Naive thymus-derived CD4-positive, alpha-beta T cell (primary cell): ENCODE data around the gene YIPF3. TPM values are rescaled to one million over a fixed set of nuclear protein-coding genes. Genes with fewer than 3 reads are reported as not detected.

Experiments
- ATAC-seq: fragments of 150-1000 bp; cut with Tn5 transposase; 2 replicates; pipeline ENCODE4 v1.10.0; 2021; ENCODE audit warnings: mild to moderate bottlenecking, moderate library complexity
- CTCF ChIA-PET: fragments of 350-600 bp; sonication (Branson Sonifier 250); formaldehyde crosslinking; loops from one replicate; lab custom pipeline; 2021; ENCODE audit warnings: antibody characterized with exemption; lab: Charles Lee
- POLR2A ChIA-PET: fragments of 350-600 bp; sonication (Branson Sonifier 250); formaldehyde crosslinking; loops from one replicate; lab custom pipeline; 2021; ENCODE audit warnings: antibody characterized with exemption, inconsistent platforms; lab: Charles Lee
- DNase-seq, 9 donors: peaks; one replicate each; pipeline versions ENCODE4 v3.0.0 to v3.0.0-alpha.2; 2020 to 2022; ENCODE audit warnings: mixed read lengths in 1 of 9
- H3K27ac ChIP-seq: one replicate; pipeline ENCODE4 v1.7.0; 2013; ENCODE audit warnings: mild to moderate bottlenecking, low read depth, low read length, moderate library complexity
- H3K27me3 ChIP-seq, 2 donors: one replicate each; pipeline ENCODE4 v1.7.0; 2013; ENCODE audit warnings: low read length in 2 of 2, mild to moderate bottlenecking in 2 of 2, moderate library complexity in 2 of 2; ENCODE audit not compliant: control insufficient read depth in 2 of 2, insufficient read depth in 2 of 2
- H3K36me3 ChIP-seq, 3 experiments: 1 replicate in 2 of 3; 2 replicates in 1 of 3; pipeline ENCODE4 v1.7.0; 2013; ENCODE audit warnings: low read length in 3 of 3, mild to moderate bottlenecking in 3 of 3, moderate library complexity in 1 of 3; ENCODE audit not compliant: insufficient read depth in 3 of 3, control insufficient read depth in 2 of 3
- H3K4me1 ChIP-seq, 2 donors: one replicate each; pipeline ENCODE4 v1.7.0; 2013; ENCODE audit warnings: low read length in 2 of 2, mild to moderate bottlenecking in 2 of 2, moderate library complexity in 1 of 2; ENCODE audit not compliant: control insufficient read depth in 2 of 2, insufficient read depth in 2 of 2
- H3K4me3 ChIP-seq: 2 replicates; pipeline ENCODE4 v1.7.0; 2013; ENCODE audit warnings: mild to moderate bottlenecking, low read length
- H3K9me3 ChIP-seq, 3 experiments: 1 replicate in 2 of 3; 2 replicates in 1 of 3; pipeline ENCODE4 v1.7.0; 2013; ENCODE audit warnings: low read length in 3 of 3; ENCODE audit not compliant: control insufficient read depth in 2 of 3
- H3K27ac Mint-ChIP-seq, 9 donors: one replicate each; pipeline ENCODE4 v1.8.0; 2020 to 2022; ENCODE audit warnings: mixed read lengths in 9 of 9, mild to moderate bottlenecking in 8 of 9, moderate library complexity in 5 of 9, inconsistent platforms in 2 of 9
- H3K27me3 Mint-ChIP-seq, 5 donors: one replicate each; pipeline ENCODE4 v1.8.0; 2021 to 2022; ENCODE audit warnings: mixed read lengths in 5 of 5, mild to moderate bottlenecking in 1 of 5
- H3K36me3 Mint-ChIP-seq, 5 donors: one replicate each; pipeline ENCODE4 v1.8.0; 2020 to 2022; ENCODE audit warnings: mixed read lengths in 5 of 5, mild to moderate bottlenecking in 3 of 5, inconsistent platforms in 1 of 5
- H3K4me1 Mint-ChIP-seq, 7 donors: one replicate each; pipeline ENCODE4 v1.8.0; 2020 to 2022; ENCODE audit warnings: mixed read lengths in 7 of 7, mild to moderate bottlenecking in 3 of 7, inconsistent platforms in 1 of 7
- H3K4me3 Mint-ChIP-seq, 10 donors: one replicate each; pipeline ENCODE4 v1.8.0; 2020 to 2022; ENCODE audit warnings: mild to moderate bottlenecking in 10 of 10, mixed read lengths in 10 of 10, moderate library complexity in 6 of 10, inconsistent platforms in 2 of 10
- H3K9me3 Mint-ChIP-seq, 11 donors: one replicate each; pipeline ENCODE4 v1.8.0; 2020 to 2022; ENCODE audit warnings: mixed read lengths in 11 of 11, mild to moderate bottlenecking in 4 of 11, inconsistent platforms in 1 of 11, moderate library complexity in 1 of 11
- intact Hi-C, 2 donors: fragments of 100-400 bp; cut with micrococcal nuclease; formaldehyde crosslinking; loops; one replicate each; pipeline ENCODE4 v1.15.1; 2023
- polyA plus RNA-seq, 2 donors: library from polyadenylated mRNA; unstranded; fragments of 300-500 nt; fragmentation: Illumina TruSeq; gene quantifications; one replicate each; pipeline ENCODE4 v1.2.3, GENCODE V29; 2021
- total RNA-seq, 6 experiments: library from RNA in 5 of 6; stranded (reverse) in 5 of 6; gene quantifications; 1 replicate in 5 of 6; 2 replicates in 1 of 6; pipeline ENCODE4 v1.2.3 and lab custom pipeline; 2021 to 2026

The YIPF3 gene
- total and polyA plus RNA-seq, 7 experiments from 2014 or later, result 54.4 to 75.9 (median 68.3) TPM

DNA sequence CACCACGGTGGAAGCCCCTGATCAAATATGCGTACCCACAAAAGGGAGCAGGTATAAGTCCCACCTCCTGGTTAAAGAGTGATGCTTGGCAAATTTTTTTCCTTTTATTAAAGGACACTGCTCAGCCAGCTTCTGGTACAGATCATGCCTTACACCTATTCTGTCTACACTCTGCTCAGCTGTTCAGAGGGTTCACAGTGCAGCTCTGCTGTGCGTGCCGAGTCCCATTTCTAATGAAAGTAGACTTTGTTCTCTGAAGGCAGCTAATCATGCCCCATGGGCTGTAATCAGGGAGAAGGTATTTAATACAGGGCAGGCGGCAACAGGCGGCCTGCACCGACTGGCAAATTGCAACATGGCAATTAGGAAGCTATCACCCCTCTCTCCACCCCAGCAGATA, 22.9 kb downstream of the YIPF3 start:
- intact Hi-C loops, result no loop called here
- H3K4me1 Mint-ChIP-seq, result peaks cover 15 to 46% (median 35%) of the 10 kb centered on the region in 7 donors
- Histone ChIP-seq H3K27me3 (no peaks in the 10 kb centered on the region), H3K4me1 (peaks cover 12 to 15% of the 10 kb centered on the region in 2 donors), H3K36me3 (peaks cover 0 to 34% (median 0%) of the 10 kb centered on the region in 3 experiments), H3K27ac (peak overlapping the region; percentile 3), H3K4me3 (no peak overlapping the region), H3K9me3 (no peaks in the 10 kb centered on the region)
- H3K36me3 Mint-ChIP-seq, result peaks cover 0 to 9% (median 0%) of the 10 kb centered on the region in 5 donors
- H3K9me3 Mint-ChIP-seq, result no peaks in the 10 kb centered on the region
- DNase-seq (no peak), ATAC-seq (no peak)
- POLR2A ChIA-PET, result interaction anchor here (0.8 to 1.5 kb wide), 2 partner anchors 17 to 66 kb away, joined by 3 read pairs; partner anchors contain the start of gene ABCC10
- no peaks in the 10 kb centered on the region for H3K27me3 Mint-ChIP-seq
- H3K4me3 Mint-ChIP-seq, result peak overlapping the region in 5 of 10 donors; percentile 17 to 47 (median 22)
- H3K27ac Mint-ChIP-seq, result peak overlapping the region in 7 of 9 donors; percentile 21 to 89 (median 45)
- CTCF ChIA-PET, result interaction anchor here (1.2 to 1.7 kb wide), 2 partner anchors 14 to 29 kb away, joined by 3 to 4 read pairs; no protein-coding TSS in a partner anchor

GRCh38 chr6:43493230-43493629, 23.5 kb downstream of the YIPF3 start:
- Mint-ChIP-seq H3K36me3 (peaks cover 0 to 8% (median 0%) of the 10 kb centered on the region in 5 donors), H3K9me3 (no peaks in the 10 kb centered on the region), H3K4me1 (peaks cover 15 to 46% (median 35%) of the 10 kb centered on the region in 7 donors), H3K27ac (peak overlapping the region in 4 of 9 donors; percentile 39 to 89 (median 48)), H3K27me3 (no peaks in the 10 kb centered on the region), H3K4me3 (peak overlapping the region in 1 of 10 donors; percentile 15)
- DNase-seq, result no peak
- H3K4me3 ChIP-seq, result no peak overlapping the region
- intact Hi-C loops, result no loop called here
- peaks cover 0 to 28% (median 0%) of the 10 kb centered on the region in 3 experiments for H3K36me3 ChIP-seq
- no peaks in the 10 kb centered on the region for H3K27me3 ChIP-seq
- CTCF ChIA-PET, result interaction anchor here (0.6 to 1.7 kb wide), 4 partner anchors 13 to 233 kb away, joined by 3 read pairs; no protein-coding TSS in a partner anchor
- H3K4me1 ChIP-seq, result peaks cover 12 to 15% of the 10 kb centered on the region in 2 donors
- POLR2A ChIA-PET, result interaction anchor here (1.5 kb wide), 1 partner anchor 18 kb away, joined by 3 read pairs; no protein-coding TSS in a partner anchor
- H3K27ac ChIP-seq, result no peak overlapping the region
- ATAC-seq, result no peak
- no peaks in the 10 kb centered on the region for H3K9me3 ChIP-seq

DNA sequence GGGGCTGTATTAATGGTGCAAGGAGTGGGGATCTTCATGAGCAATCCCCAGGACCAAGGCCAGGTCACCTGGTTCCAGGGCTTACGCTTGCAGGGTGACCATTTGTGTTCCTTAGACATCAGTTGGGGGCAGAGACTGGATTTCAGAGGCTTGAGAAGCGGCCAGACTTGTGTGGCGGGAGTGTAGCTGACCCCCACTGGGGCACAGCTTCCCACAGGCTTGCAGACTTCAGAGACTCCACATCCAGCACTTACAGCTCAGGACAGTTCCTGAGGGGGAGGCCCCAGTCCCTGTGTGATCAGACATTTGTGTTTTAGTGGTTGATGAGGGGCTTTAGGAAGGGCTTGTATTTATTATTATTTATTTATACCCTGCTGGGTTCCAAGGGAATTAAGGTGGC, 24.1 kb downstream of the YIPF3 start:
- Mint-ChIP-seq H3K27me3 (no peaks in the 10 kb centered on the region), H3K4me3 (no peak overlapping the region), H3K4me1 (peaks cover 15 to 47% (median 35%) of the 10 kb centered on the region in 7 donors), H3K27ac (peak overlapping the region in 4 of 9 donors; percentile 11 to 89 (median 44)), H3K9me3 (no peaks in the 10 kb centered on the region), H3K36me3 (peaks cover 0 to 8% (median 0%) of the 10 kb centered on the region in 5 donors)
- no peak for DNase-seq
- H3K4me3 ChIP-seq, result no peak overlapping the region
- ChIA-PET POLR2A (interaction anchor here (0.6 kb wide), 1 partner anchor 198 kb away, joined by 4 read pairs; no protein-coding TSS in a partner anchor), CTCF (interaction anchor here (0.6 to 0.8 kb wide), 3 partner anchors 14 to 233 kb away, joined by 3 read pairs; no protein-coding TSS in a partner anchor)
- intact Hi-C loops, result no loop called here
- H3K9me3 ChIP-seq, result no peaks in the 10 kb centered on the region
- no peak overlapping the region for H3K27ac ChIP-seq
- H3K4me1 ChIP-seq, result peaks cover 12 to 15% of the 10 kb centered on the region in 2 donors
- ATAC-seq, result no peak
- H3K27me3 ChIP-seq, result no peaks in the 10 kb centered on the region
- peaks cover 0 to 23% (median 0%) of the 10 kb centered on the region in 3 experiments for H3K36me3 ChIP-seq

DNA sequence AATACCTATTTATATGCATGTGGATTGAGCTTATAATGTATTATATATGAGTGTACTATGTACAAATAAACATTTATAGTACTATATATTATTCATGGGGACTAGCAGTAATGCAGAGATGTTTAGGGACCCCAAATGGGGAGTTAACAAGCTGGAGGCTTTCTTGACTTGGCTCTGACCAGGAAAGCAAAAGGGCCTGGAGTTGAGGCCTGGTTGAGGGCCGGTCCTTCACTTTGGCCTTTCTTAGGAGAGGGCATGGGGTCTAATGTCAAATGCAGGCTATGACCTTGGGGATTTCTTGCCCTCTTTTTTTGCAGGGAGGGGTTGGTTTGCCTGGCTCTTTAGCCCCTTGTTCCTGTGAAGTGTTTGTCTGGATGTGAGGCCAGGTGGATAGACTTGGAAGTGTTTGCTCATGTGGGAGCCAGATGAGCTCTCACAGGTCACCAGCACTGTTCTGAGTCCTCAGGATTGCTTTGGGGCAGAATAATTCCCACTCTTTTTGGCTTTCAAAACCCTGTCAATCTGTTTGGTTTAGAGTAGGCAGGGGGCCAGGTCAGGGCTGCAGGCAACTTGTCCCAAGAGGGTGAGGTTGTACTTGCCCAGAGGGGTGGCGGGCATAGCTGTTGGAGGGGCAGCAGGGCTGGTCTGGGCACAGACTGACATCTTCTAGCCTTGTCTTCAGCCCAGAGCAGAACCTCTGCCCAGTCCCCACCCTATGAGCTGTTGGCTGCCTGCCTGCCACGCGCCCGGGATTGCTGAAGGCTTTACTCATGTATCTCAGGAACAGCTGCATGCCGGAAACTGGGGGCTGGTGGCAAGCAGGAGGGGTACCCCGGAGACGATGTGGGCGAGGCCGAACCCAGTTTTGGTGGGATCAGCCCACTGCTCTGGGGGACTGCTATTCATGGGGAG, 24.7 kb downstream of the YIPF3 start:
- Histone ChIP-seq H3K27me3 (no peaks in the 10 kb centered on the region), H3K4me1 (peaks cover 12 to 15% of the 10 kb centered on the region in 2 donors), H3K36me3 (peaks cover 0 to 16% (median 0%) of the 10 kb centered on the region in 3 experiments), H3K27ac (no peak overlapping the region), H3K4me3 (no peak overlapping the region), H3K9me3 (no peaks in the 10 kb centered on the region)
- Mint-ChIP-seq H3K9me3 (no peaks in the 10 kb centered on the region), H3K27ac (peak overlapping the region in 2 of 9 donors; percentile 11 to 50), H3K4me3 (no peak overlapping the region), H3K27me3 (no peaks in the 10 kb centered on the region), H3K36me3 (peaks cover 0 to 8% (median 0%) of the 10 kb centered on the region in 5 donors), H3K4me1 (peaks cover 18 to 47% (median 35%) of the 10 kb centered on the region in 7 donors)
- intact Hi-C loops, result no loop called here
- ATAC-seq (no peak), DNase-seq (no peak)
- ChIA-PET POLR2A (interaction anchor here (0.6 kb wide), 1 partner anchor 198 kb away, joined by 4 read pairs; no protein-coding TSS in a partner anchor), CTCF (interaction anchor here (0.6 kb wide), 1 partner anchor 1020 kb away, joined by 3 read pairs; no protein-coding TSS in a partner anchor)

GRCh38 chr6:43490523-43490939, 26.2 kb downstream of the YIPF3 start:
- ChIA-PET CTCF (interaction anchor here (1.2 kb wide), 1 partner anchor 16 kb away, joined by 4 read pairs; no protein-coding TSS in a partner anchor), POLR2A (interaction anchor here (0.8 kb wide), 1 partner anchor 169 kb away, joined by 3 read pairs; no protein-coding TSS in a partner anchor)
- H3K4me1 ChIP-seq, result peaks cover 10 to 13% of the 10 kb centered on the region in 2 donors
- peaks cover 16 to 45% (median 31%) of the 10 kb centered on the region in 7 donors for H3K4me1 Mint-ChIP-seq
- ATAC-seq (no peak), DNase-seq (no peak)
- no peaks in the 10 kb centered on the region for H3K9me3 ChIP-seq
- H3K36me3 Mint-ChIP-seq, result peaks cover 0 to 11% (median 0%) of the 10 kb centered on the region in 5 donors
- H3K27me3 ChIP-seq, result no peaks in the 10 kb centered on the region
- H3K36me3 ChIP-seq, result peaks cover 0 to 12% (median 0%) of the 10 kb centered on the region in 3 experiments
- H3K27ac Mint-ChIP-seq, result peak overlapping the region in 3 of 9 donors; percentile 4 to 51 (median 24)
- H3K4me3 ChIP-seq, result no peak overlapping the region
- no peaks in the 10 kb centered on the region for H3K27me3 Mint-ChIP-seq
- no peak overlapping the region for H3K4me3 Mint-ChIP-seq
- intact Hi-C loops, result no loop called here
- H3K9me3 Mint-ChIP-seq, result no peaks in the 10 kb centered on the region
- H3K27ac ChIP-seq, result no peak overlapping the region
